GM10847 (cell line): Measurements from ENCODE around the gene ZFYVE1.

Experiments
- POLR2A ChIP-seq: IDR thresholded peaks from 2 replicates; pipeline ENCODE4 v1.6.1; 2011; ENCODE audit not compliant: insufficient read length; ENCODE audit errors: extremely low read depth

Gene ZFYVE1

DNA sequence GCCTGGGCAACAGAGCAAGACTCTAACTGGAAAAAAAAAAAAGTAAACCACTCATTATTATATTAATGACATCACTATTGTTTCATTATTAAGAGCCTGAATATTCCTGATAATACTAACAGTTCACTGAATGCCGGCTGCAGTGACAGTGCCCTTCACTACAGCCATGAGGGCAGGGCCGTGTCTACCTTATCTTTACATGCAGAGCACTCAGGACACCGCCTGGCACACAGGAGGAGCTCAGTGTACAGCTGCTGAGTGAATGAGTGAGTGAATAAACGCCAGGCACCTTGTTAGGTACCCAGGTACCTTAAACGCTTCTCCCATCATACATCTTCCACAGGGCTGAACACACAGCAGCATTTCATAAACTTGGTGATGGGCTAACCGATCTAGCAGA lies 23.2 kb downstream of the ZFYVE1 start:
- TF ChIP-seq POLR2A = no peak

- TF ChIP-seq POLR2A = no peak
These were observed 26.8 kb downstream of the ZFYVE1 start for GRCh38 chr14:73000073-73000472.

DNA sequence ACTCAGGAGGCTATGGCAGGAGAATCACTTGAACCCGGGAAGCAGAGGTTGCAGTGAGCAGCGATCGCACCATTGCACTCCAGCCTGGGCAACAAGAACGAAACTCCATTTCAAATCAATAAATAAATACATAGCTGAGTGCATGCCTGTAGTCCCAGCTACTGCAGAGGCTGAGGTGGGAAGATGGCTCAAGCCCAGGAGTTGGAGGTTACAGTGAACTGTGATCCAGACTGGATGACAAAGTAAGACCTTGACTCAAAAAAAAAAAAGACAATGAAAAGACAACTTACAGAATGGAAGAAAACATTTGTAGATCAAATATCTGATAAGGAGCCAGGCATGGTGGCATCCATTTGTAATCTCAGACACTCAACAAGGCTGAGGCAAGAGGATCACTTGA lies 27.6 kb downstream of the ZFYVE1 start:
- TF ChIP-seq POLR2A = no peak

GRCh38 chr14:72998252-72998903 lies 28.5 kb downstream of the ZFYVE1 start:
- TF ChIP-seq POLR2A = no peak

GRCh38 chr14:72996916-72997315 lies 30.0 kb downstream of the ZFYVE1 start:
- no peak for TF ChIP-seq POLR2A

DNA sequence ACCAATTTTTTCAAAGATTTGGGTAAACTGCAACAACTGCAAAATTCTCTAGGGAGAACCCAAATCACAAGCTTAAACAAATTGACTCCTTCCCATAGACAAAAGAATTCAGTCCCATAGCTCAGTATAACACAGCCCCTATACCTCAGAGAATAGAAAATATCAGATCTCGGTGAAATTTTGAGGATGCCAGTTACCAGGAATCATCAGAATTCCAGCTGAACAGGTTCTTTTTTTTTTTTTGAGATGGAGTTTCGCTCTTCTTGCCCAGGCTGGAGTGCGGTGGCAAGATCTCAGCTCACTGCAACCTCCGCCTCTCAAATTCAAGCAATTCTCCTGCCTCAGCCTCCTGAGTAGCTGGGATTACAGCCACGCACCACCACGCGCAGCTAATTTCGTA lies 36.7 kb downstream of the ZFYVE1 start:
- no peak for TF ChIP-seq POLR2A

GRCh38 chr14:72986857-72987256 lies 40.0 kb downstream of the ZFYVE1 start:
- no peak for TF ChIP-seq POLR2A

DNA sequence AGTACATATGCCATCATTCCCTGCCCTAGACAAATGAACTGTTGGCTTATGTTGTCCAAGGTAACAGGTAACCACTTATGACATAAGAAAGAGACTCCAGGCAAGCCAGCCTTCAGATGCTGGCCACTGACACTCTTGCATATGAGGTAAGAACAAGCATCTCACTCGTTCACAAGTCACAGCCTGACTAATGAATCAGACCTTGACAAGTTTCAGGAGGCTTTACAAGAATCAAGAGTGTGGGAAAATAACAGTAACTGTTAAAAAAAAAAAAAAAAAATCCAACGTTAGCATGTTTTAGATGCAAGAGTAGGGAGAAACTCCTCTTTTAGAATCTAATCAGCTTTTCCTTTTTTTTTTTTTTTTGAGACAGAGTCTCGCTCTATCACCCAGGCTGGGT lies 40.7 kb downstream of the ZFYVE1 start:
- no peak for TF ChIP-seq POLR2A

GRCh38 chr14:72982146-72982708 lies 44.7 kb downstream of the ZFYVE1 start:
- TF ChIP-seq POLR2A = no peak

GRCh38 chr14:72980863-72981262 lies 46.0 kb downstream of the ZFYVE1 start:
- TF ChIP-seq POLR2A = no peak

DNA sequence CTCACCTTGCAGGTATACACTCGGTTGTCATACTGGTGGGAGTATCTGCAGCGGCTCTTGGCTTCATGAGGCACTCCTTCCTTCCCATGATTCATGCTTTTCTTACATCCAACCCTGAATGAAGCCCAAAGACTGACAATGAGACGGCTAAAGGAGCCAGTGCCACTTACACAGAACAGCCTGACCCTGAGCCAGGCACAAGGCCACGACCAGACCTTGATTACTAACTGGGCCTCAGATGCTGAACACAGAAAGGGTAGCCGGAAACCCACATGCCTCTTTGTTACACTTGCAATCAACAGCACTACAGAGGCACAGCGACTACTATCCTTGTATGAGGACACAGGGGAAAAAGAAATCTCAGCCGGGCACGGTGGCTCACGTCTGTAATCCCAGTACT lies 48.0 kb downstream of the ZFYVE1 start:
- TF ChIP-seq POLR2A = no peak

- TF ChIP-seq POLR2A = no peak
These were observed 51.1 kb downstream of the ZFYVE1 start for GRCh38 chr14:72975770-72976169.

- no peak for TF ChIP-seq POLR2A
These were observed 52.2 kb downstream of the ZFYVE1 start for GRCh38 chr14:72974661-72975060.

- no peak for TF ChIP-seq POLR2A
These were observed 56.0 kb downstream of the ZFYVE1 start for GRCh38 chr14:72970824-72971434.

DNA sequence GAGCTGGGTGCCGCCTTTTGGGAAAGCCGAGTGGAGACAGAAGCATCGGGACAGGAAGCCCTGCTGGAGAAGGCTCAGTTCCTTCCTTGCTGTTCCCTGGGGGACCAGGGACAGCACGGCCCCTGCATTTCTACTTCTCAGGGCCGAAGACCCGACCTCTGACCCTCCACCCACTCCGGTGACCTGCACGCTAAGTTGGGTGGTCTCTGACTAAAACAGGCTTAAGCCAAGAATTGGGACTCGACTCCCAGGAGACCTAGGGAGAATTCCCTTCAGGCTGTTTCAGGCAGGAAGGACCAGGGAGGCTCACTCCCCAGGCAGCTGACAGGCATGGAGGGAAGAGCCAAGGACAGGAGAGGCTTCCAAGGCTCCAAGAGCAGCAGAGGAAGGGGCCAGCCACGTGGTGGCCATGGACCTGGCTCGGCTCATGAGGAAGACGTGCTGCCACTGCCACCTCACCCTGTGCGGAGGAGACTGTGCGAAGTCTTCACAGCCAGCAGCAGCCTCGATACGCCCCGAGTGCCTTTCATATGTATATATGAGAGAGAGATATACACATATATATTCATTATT lies 56.8 kb downstream of the ZFYVE1 start:
- no peak for TF ChIP-seq POLR2A

DNA sequence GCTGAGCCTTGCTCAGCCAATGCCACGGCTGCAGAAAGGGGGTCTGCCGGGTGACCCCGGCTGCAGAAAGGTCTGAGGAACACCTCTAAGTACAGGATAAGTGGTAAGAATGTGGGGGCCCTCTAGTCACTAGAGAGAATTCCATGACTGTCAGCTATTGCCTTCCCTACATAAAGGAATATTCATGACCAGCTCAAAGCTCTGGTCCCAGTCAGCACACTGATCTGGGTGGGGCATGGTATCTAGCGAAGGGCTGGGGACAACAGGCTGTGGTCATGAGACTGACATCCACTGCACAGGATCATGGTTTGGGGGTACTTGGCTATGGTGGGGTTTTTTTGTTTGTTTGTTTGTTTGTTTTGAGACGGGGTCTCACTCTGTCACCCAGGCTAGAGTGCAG lies 58.6 kb downstream of the ZFYVE1 start:
- no peak for TF ChIP-seq POLR2A
